H1 (cell line): ENCODE results near the gene LMBR1.

Experiments
- CEBPB ChIP-seq: IDR thresholded peaks from 2 replicates; pipeline ENCODE4 v1.6.1; 2012; ENCODE audit warnings: low read depth, low read length
- CTCF ChIP-seq, 3 experiments: IDR thresholded peaks; 1 replicate in 2 of 3; 2 replicates in 1 of 3; pipeline versions ENCODE4 v1.5.1 to v1.6.1; 2011; ENCODE audit warnings: low read length in 3 of 3, mild to moderate bottlenecking in 3 of 3, inconsistent platforms in 2 of 3, low read depth in 1 of 3, moderate library complexity in 1 of 3; ENCODE audit not compliant: insufficient read depth in 1 of 3; ENCODE audit errors: control extremely low read depth in 1 of 3
- MAX ChIP-seq: IDR thresholded peaks from 2 replicates; pipeline ENCODE4 v1.6.1; 2012; ENCODE audit warnings: inconsistent platforms

- TF ChIP-seq MAX = no peak
- no peak for TF ChIP-seq CTCF (IDR thresholded peaks at IDR 0.05; ENCODE audit: control extremely low read depth in 1 of 3, insufficient read depth in 1 of 3, low read depth in 1 of 3, low read length in 3 of 3)
- TF ChIP-seq CEBPB = no peak
Measured at GRCh38 chr7:156895024-156895780, 2.2 kb upstream of the LMBR1 start.
